GM19239 (cell line): ENCODE results near the gene C8G.
A peak's percentile ranks its signal among the peaks of the same experiment; 100 is the strongest.

Experiments
- DNase-seq: peaks from one replicate; pipeline ENCODE4 v3.0.0; 2011; ENCODE audit warnings: low spot score; ENCODE audit not compliant: insufficient read length
- FAIRE-seq: peaks from 2 replicates; lab custom pipeline; 2011; peaks lifted over from hg19 to GRCh38; lab: Jason Lieb, UNC

Gene C8G

DNA sequence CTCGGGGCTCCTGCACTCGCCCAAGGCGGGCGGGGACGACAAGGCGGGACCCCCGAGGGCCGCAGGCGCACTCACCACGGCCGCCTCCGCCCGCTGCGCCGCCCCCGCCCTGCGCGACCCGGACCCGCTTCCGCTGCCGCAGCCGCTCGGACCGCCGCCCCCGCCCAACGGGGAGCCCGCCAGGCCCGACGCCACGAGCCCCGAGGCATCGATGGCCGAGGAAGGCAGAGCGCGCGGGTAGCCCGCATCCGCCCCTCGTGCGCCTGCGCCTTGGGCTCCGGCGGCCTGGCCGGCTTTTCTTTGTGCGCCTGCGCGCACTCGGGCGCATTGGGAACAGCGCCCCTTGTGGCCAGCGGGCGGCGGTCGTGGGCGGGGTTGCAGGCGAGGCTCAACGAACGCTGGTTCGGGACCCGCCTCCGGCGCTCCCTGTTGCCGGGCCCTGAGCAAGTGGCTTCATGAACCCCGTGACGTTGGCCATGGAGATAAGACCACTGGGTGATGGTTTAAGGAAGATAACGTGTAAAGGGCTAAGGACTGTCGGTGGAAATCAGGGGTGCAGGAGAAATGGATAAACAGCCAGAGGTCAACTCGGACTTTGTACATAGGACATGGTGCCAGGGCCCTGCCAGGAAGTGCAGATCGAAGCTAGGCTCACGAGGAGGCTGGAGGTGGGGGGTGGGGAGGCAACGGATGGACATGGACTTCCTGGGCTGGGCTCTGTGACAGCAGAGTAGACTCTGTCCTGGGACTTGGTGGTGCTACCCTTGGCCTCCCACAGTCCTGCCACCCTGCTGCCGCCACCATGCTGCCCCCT is at the start of gene C8G, which contains the start of gene FBXW5:
Gene C8G, plus strand, starts transcription at position 725 of the 814 bp plus-strand sequence. Its CDS starts 78 bp downstream, at position 803.
Gene FBXW5, minus strand, starts transcription at position 220 of the 814 bp plus-strand sequence. CDS start 655 bp downstream, outside the sequence.
- FAIRE-seq: peak; percentile 91
- DNase-seq: peak; percentile 99

DNA sequence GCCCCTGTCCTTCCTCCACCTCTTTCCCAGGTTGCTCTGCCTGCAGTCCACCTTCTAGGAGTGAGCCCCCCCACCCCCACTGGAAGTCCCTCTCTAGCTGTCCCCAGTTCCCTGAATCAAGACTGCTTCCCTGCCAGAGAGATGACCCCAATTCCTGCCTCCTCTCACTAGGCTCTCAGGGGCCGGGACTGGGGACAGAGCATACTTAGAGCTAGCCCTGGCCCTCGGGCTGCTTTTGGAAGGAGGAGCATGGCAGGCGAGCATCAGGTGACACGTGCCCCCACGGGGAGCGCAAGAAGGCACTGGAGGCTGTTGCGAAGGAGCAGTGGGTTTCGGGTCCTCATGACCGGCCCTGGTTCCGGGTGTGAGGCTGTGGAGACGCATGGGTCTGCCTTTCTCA is 49.0 kb upstream of the C8G start:
- DNase-seq: no peak
- no peak for FAIRE-seq

GRCh38 chr9:136898483-136899100 is 46.5 kb upstream of the C8G start:
- no peak for FAIRE-seq
- DNase-seq: no peak

DNA sequence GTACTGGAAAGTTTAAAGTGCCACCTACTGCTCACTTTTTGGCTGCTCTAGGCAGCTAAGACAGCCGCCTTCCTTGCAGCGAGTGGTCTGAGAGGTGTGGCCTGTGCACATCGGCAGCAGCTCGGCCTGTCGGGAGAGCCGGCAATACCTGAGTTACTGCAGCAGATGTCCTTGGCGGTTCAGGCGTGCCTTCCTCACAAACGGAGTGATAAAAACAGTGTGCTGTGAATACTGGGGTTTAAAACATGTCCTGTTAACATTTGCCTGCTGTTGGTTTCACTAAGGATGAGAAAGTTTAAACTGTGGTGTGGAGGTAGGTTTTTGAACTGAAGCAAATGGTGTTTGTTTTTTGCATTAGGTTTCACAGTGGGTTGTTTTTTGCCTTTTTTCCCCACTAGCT is 45.8 kb upstream of the C8G start:
- DNase-seq (no peak), FAIRE-seq (no peak)

GRCh38 chr9:136900556-136900955 is 44.5 kb upstream of the C8G start:
- no peak for FAIRE-seq

DNA sequence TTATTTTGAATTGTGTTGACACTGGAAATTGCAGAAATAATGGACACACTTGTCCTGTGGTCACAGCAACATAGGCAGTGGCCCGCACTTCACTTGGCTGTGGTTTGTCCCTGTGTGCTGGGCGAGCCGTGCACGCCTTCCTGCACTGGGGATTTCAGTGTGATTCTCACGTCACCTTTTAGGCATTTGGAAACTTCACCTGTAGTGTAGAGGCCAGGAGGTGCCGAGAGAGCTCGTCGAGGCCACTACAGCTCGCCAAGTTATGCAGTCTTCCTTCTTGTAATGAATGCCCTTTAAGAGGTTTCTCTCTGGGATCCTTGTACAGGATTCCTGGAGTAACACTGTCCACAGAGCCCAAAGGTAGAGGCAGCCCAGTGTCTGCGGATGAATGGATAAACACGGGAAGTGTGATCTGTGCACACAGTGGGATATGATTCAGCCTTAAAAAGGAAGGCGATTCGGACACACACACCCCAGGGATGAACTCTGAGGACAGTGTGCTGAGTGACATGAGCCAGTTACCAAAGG is 44.0 kb upstream of the C8G start:
- FAIRE-seq (no peak), DNase-seq (no peak)

More at GRCh38 chr9:136900556-136900955, 44.5 kb upstream of the C8G start:
- DNase-seq: no peak

DNA sequence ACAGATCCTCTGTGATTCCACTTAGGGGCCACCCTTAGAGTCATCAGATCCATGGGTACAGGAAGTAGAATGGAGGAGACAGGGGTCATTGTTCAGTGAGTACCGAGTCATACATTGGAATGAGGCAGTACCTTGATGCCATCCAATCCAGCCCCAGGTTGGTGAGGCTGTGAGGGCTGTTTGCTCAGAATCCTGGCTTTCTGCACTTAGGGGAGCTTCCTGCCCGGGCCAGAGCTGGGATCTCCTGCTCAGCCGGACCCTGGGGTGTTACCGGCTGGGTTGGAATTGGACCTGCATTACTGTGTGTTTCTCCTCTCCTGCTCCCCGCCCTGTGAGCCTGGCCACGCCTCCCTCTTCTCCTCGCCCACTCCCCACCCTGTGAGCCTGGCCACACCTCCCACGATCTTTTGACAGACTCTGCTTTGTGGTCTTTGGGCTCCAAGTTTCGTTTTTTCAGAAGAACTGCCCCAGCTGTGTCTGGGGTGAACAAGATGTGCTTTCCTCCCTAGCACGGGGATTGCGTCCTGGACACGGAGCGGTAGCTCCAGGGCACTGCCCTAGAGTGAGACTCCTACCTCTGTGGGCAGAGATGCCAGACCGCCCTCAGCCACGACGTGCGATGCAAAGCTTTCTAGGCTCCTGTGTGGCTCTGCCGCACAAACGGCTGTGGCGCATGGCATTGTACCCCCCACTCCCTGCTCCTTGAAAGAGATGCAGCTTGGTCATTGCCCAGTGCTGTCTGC is 43.4 kb upstream of the C8G start:
- peak; percentile 82 for DNase-seq
- FAIRE-seq: peak; percentile 93

DNA sequence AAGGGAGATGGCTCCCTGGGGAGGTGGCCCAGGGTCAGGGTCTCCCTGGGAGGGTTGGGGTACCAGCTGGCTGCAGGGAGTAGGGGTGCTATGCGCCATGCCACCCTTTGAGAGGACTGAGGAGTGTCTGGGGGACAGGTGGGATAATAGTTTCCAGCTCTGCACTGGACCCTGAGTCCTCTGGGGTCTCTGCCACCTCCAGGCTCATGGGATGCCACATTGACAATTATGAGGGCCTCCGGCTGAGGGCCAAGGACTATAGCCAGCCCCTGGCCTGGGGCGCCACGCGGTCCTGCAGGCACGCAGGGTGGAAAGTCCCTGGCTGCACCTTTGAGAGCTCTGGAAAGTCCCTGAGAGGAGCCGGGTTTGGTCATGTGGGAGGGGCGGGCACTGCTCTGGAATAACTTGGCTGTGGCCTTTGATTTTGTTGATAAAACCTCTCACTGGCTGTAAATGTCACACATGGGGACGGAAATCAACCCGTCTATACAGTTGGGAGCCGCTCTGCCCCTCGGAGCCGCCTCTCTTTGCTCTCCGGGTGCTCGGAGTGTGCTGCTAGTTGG is 42.7 kb upstream of the C8G start:
- DNase-seq (peak; percentile 84), FAIRE-seq (peak; percentile 31)

GRCh38 chr9:136903041-136903554 is 41.9 kb upstream of the C8G start:
- FAIRE-seq (no peak), DNase-seq (no peak)

DNA sequence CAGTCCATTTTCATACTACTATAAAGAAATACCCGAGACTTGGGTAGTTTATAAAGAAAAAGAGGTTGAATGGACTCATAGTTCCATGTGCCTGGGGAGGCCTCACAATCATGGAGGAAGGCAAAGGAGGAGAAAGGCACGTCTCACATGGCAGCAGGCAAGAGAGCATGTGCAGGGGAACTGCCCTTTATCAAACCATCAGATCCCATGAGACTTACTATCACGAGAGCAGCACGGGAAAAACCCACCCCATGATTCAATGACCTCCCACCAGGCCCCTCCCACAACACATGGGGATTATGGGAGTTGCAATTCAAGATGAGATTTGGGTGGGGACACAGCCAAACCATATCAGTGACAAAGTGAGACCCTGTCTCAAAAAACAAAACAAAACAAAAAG is 38.8 kb upstream of the C8G start:
- DNase-seq (no peak), FAIRE-seq (no peak)

DNA sequence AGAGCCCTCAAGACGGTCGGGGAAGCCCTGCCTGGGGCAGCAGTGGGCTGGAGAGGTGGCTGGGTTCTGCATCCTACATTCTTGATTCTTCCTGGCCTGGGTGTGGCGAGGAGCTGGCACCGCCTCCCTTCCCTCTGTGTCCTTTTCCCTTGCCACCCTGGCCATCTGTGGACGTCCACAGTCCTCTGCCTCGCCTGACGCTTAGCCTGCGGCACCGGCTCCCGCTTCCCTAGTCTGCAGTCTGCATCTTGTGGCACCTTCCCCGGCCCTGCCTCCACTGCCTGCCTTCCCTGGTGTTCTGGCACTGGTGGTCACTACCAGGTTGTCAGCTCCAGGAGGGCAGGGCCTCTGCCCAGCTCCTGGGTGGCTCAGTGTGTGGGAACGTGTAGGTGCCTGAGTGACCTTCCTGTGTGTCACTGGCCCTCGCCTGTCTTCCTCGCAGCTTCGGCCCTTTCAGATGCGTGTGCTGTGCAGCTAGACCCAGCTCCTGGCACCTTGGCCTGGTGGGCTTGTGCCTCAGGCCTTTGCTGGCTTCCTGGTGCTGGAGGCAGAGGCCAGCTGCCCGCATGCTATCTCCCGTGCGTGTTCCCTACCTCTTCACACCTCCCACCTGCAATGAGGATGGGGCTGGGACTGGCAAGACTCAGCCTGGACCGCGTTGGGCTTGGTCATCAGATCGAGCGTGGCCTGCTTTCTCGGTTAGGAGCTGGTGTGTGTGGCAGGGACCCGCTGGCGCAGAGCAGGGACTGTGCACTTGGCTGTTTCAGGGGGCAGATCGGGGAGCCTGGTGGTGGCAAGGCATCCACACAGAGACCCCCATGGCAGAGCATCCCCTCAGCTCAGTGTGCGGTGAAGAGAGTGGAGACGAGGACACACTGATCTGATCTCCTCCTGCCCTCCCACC is 37.8 kb upstream of the C8G start:
- DNase-seq (no peak), FAIRE-seq (no peak)

- FAIRE-seq (no peak), DNase-seq (no peak)
Observed at GRCh38 chr9:136910197-136910900, 34.7 kb upstream of the C8G start.

DNA sequence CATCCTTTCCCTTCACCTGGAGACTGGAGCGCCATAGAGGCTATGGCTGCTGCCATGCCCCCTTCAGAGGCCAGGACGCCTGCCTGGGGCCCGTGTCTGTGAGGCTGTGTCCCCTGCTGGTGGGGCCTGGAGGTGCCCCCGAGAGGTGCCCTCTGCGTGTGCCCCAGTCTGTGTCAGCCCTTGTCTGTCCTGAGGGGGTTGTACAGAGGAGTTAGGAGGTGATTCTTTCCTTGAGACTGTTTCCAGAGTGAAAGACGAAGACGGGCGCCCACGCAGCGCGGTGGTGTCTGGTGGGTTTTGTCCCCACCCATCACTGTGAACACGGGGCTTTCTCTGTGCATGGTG is 34.2 kb upstream of the C8G start:
- no peak for FAIRE-seq

GRCh38 chr9:136913701-136914438 is 31.2 kb upstream of the C8G start:
- DNase-seq (no peak), FAIRE-seq (no peak)

More for the DNA sequence above, 34.2 kb upstream of the C8G start:
- DNase-seq: no peak

DNA sequence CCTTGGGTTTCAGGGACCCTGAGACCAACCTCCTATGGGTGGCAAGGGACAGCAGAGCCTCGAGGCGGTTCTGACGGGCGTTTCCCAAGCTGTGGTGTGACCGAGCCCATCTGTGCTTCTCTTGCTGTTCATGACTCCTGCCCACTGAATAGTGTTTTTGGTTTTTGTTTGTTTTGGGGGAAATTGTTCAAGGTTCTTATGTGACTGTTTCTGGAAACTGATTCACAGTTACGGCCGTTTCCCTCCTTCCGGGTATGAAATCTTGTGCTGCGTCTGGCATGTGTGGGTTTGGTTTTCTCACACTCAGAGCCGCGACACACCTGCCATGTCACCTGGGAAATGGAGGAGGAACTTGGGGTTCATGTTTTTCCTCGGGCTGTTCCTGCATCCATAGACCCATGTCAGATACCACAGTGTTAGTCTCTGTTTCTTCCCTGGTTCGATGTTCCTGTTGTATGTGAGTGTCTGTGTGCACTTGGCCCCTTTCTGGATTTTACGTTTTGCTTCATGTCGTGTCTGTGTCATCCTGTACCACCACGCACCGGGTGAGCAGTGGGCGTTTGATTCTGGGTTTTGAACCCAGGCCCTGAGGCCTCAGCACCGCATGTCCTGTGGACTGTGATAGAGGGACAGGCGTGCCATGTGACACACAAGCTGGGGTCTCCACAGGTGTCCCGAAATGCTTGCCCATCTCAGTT is 29.3 kb upstream of the C8G start:
- no peak for FAIRE-seq
- no peak for DNase-seq

- FAIRE-seq (no peak), DNase-seq (no peak)
Observed at GRCh38 chr9:136916330-136917184, 28.5 kb upstream of the C8G start.
